22Rv1 (cell line): Measurements from ENCODE around the gene WDR44.
A peak's percentile ranks its signal among the peaks of the same experiment; 100 is the strongest.
"Not testable (repeated sequence)": the region's sequence is repeated elsewhere in the genome, so short reads cannot be mapped to it uniquely, and the experiment has no call there.

ENCODE experiments used
- H3K27ac ChIP-seq: fragments of 450-650 bp; 2 replicates; pipeline ENCODE4 v1.5.1; 2017
- CTCF ChIP-seq: fragments of 450-650 bp; IDR thresholded peaks from 2 replicates; pipeline ENCODE4 v1.5.1; 2017; ENCODE audit warnings: mild to moderate bottlenecking
- ZFX ChIP-seq: fragments of 450-650 bp; IDR thresholded peaks from 2 replicates; pipeline ENCODE4 v1.6.1; 2017; ENCODE audit warnings: antibody characterized with exemption, borderline replicate concordance

The WDR44 gene

GRCh38 chrX:118448273-118448783 lies 102.4 kb downstream of the WDR44 start:
- TF ChIP-seq ZFX (no peak), CTCF (no peak)
- H3K27ac ChIP-seq = no peak overlapping the region

GRCh38 chrX:118455013-118455412 lies 109.1 kb downstream of the WDR44 start:
- TF ChIP-seq CTCF = no peak
- no peak for TF ChIP-seq ZFX
- no peak overlapping the region for H3K27ac ChIP-seq

GRCh38 chrX:118459494-118459893 lies 113.6 kb downstream of the WDR44 start:
- TF ChIP-seq CTCF (peak; percentile 42; the same call in 1 of the 2 replicates), ZFX (no peak)

GRCh38 chrX:118464501-118464900 lies 118.6 kb downstream of the WDR44 start:
- no peak for TF ChIP-seq CTCF
- TF ChIP-seq ZFX = no peak
- H3K27ac ChIP-seq = no peak overlapping the region

More at GRCh38 chrX:118459494-118459893, 113.6 kb downstream of the WDR44 start:
- no peak overlapping the region for H3K27ac ChIP-seq

GRCh38 chrX:118468122-118468521 lies 122.2 kb downstream of the WDR44 start:
- TF ChIP-seq ZFX (no peak), CTCF (no peak)
- no peak overlapping the region for H3K27ac ChIP-seq

- not testable (repeated sequence) for H3K27ac ChIP-seq
These were observed 124.9 kb downstream of the WDR44 start for GRCh38 chrX:118470721-118471347.

GRCh38 chrX:118474586-118474985 lies 128.7 kb downstream of the WDR44 start:
- no peak overlapping the region for H3K27ac ChIP-seq
- TF ChIP-seq CTCF = no peak

GRCh38 chrX:118475903-118476302 lies 130.0 kb downstream of the WDR44 start:
- no peak overlapping the region for H3K27ac ChIP-seq
- TF ChIP-seq CTCF (no peak), ZFX (no peak)
